Liver (tissue), 9 donors: ENCODE results near the gene MARVELD1. TPM values are rescaled to one million over a fixed set of nuclear protein-coding genes. Genes with fewer than 3 reads are reported as not detected.

Experiments
- DNase-seq: peaks from one replicate; pipeline ENCODE4 v3.0.0-alpha.2; 2017; ENCODE audit warnings: low spot score
- H3K27ac ChIP-seq, 2 donors: one replicate each; pipeline ENCODE4 v1.7.0; 2013; ENCODE audit warnings: inconsistent platforms in 2 of 2, low read length in 2 of 2, control low read depth in 1 of 2, low read depth in 1 of 2, mild to moderate bottlenecking in 1 of 2
- H3K27me3 ChIP-seq, 4 donors: one replicate each; pipeline versions ENCODE4 v1.6.1 to v1.7.0; 2013; ENCODE audit warnings: low read length in 3 of 4, inconsistent platforms in 1 of 4, mild to moderate bottlenecking in 1 of 4, moderate library complexity in 1 of 4; ENCODE audit not compliant: control insufficient read depth in 4 of 4, insufficient read depth in 4 of 4
- H3K36me3 ChIP-seq, 4 donors: one replicate each; pipeline versions ENCODE4 v1.6.1 to v1.7.0; 2013; ENCODE audit warnings: low read length in 3 of 4, mild to moderate bottlenecking in 3 of 4, low read depth in 1 of 4, moderate library complexity in 1 of 4; ENCODE audit not compliant: control insufficient read depth in 4 of 4, insufficient read depth in 3 of 4
- H3K4me1 ChIP-seq, 4 donors: one replicate each; pipeline versions ENCODE4 v1.6.1 to v1.7.0; 2013; ENCODE audit warnings: low read length in 3 of 4, mild to moderate bottlenecking in 3 of 4, moderate library complexity in 1 of 4; ENCODE audit not compliant: control insufficient read depth in 4 of 4, insufficient read depth in 4 of 4
- H3K4me3 ChIP-seq, 3 donors: one replicate each; pipeline versions ENCODE4 v1.6.1 to v1.7.0; 2013; ENCODE audit warnings: low read length in 3 of 3, control low read depth in 1 of 3, low read depth in 1 of 3, mild to moderate bottlenecking in 1 of 3
- H3K9ac ChIP-seq, 2 donors: one replicate each; pipeline ENCODE4 v1.7.0; 2013; ENCODE audit warnings: low read length in 2 of 2, mild to moderate bottlenecking in 2 of 2, moderate library complexity in 2 of 2, control low read depth in 1 of 2, low read depth in 1 of 2
- H3K9me3 ChIP-seq, 4 donors: one replicate each; pipeline versions ENCODE4 v1.6.1 to v1.7.0; 2013; ENCODE audit warnings: low read length in 3 of 4; ENCODE audit not compliant: control insufficient read depth in 4 of 4
- ATF3 ChIP-seq: IDR thresholded peaks from 2 replicates; pipeline ENCODE4 v1.6.1; 2016; ENCODE audit warnings: antibody characterized with exemption
- CTCF ChIP-seq: fragments of 150-350 bp; IDR thresholded peaks from 2 replicates; pipeline ENCODE4 v1.5.1; 2017; ENCODE audit warnings: improper control_type of control experiment, low read depth, low read length; ENCODE audit not compliant: missing input control
- FOXA1 ChIP-seq: IDR thresholded peaks from 2 replicates; pipeline ENCODE4 v1.6.1; 2016; ENCODE audit warnings: antibody characterized with exemption
- GABPA ChIP-seq, 2 donors: IDR thresholded peaks in 1 of 2; conservative IDR thresholded peaks in 1 of 2; 2 replicates each; pipeline ENCODE4 v1.6.1; 2016; ENCODE audit warnings: antibody characterized with exemption in 2 of 2, mild to moderate bottlenecking in 1 of 2, moderate library complexity in 1 of 2
- HNF4A ChIP-seq, 2 donors: conservative IDR thresholded peaks; 2 replicates each; pipeline ENCODE4 v1.6.1; 2016; ENCODE audit warnings: antibody characterized with exemption in 2 of 2, mild to moderate bottlenecking in 2 of 2
- JUND ChIP-seq, 2 donors: IDR thresholded peaks; 2 replicates each; pipeline ENCODE4 v1.6.1; 2016; ENCODE audit warnings: antibody characterized with exemption in 2 of 2
- MAX ChIP-seq: IDR thresholded peaks from 2 replicates; pipeline ENCODE4 v1.6.1; 2016; ENCODE audit warnings: antibody characterized with exemption
- NR2F2 ChIP-seq: IDR thresholded peaks from 2 replicates; pipeline ENCODE4 v1.6.1; 2016; ENCODE audit warnings: antibody characterized with exemption
- RAD21 ChIP-seq, 2 donors: IDR thresholded peaks; 2 replicates each; pipeline ENCODE4 v1.6.1; 2016; ENCODE audit warnings: antibody characterized with exemption in 2 of 2, mild to moderate bottlenecking in 2 of 2
- REST ChIP-seq: IDR thresholded peaks from 2 replicates; pipeline ENCODE4 v1.6.1; 2016; ENCODE audit warnings: antibody characterized with exemption, mild to moderate bottlenecking
- RXRA ChIP-seq, 2 donors: IDR thresholded peaks; 2 replicates each; pipeline ENCODE4 v1.6.1; 2017 to 2018; ENCODE audit warnings: antibody characterized with exemption in 2 of 2, mild to moderate bottlenecking in 1 of 2
- SP1 ChIP-seq: IDR thresholded peaks from 2 replicates; pipeline ENCODE4 v1.6.1; 2018; ENCODE audit warnings: antibody characterized with exemption, mild to moderate bottlenecking
- TAF1 ChIP-seq: conservative IDR thresholded peaks from 2 replicates; pipeline ENCODE4 v1.6.1; 2016; ENCODE audit warnings: antibody characterized with exemption, mild to moderate bottlenecking
- WGBS: extraction: QIAGEN DNeasy Blood & Tissue Kit; methylation state at CpG from one replicate; pipeline ENCODE4 v1.1.7; 2013; 5-methylcytosine and 5-hydroxymethylcytosine counted together
- polyA plus RNA-seq, 2 donors: library from polyadenylated mRNA; stranded (reverse) in 1 of 2; unstranded in 1 of 2; fragments of 200-250 nt in 1 of 2; fragments of >200 nt in 1 of 2; fragmentation: Nextera tagmentation in 1 of 2; extraction: Ambion mirVana in 1 of 2; gene quantifications; one replicate each; pipeline versions ENCODE4 v1.2.1 to v1.2.3, GENCODE V29; 2013 to 2015
- total RNA-seq, 2 donors: library from RNA; depleted of rRNA; stranded (reverse); fragments of >200 nt; gene quantifications; one replicate each; pipeline ENCODE4 v1.2.3, GENCODE V29; 2014
- donor health status: healthy.
- donor health status: healthy.
- donor health status: healthy.
- donor health status: healthy.
- donor health status: healthy.

The MARVELD1 gene
- total and polyA plus RNA-seq, 4 donors, result 0.72 to 3.3 (median 2.8) TPM

- peaks cover 31 to 55% (median 35%) of the 10 kb centered on the region in 4 donors for H3K36me3 ChIP-seq
- H3K27ac ChIP-seq, result no peak overlapping the region
- H3K4me3 ChIP-seq, result no peak overlapping the region
- WGBS, result 54% methylated on average over 5 of the region's 5 CpGs
- peak; percentile 85 for DNase-seq
- H3K27me3 ChIP-seq, result no peaks in the 10 kb centered on the region
- H3K9me3 ChIP-seq, result no peaks in the 10 kb centered on the region
- H3K9ac ChIP-seq, result no peak overlapping the region
- no peaks in the 10 kb centered on the region for H3K4me1 ChIP-seq
- peak; percentile 79 for TF ChIP-seq CTCF
- TF ChIP-seq RAD21 (IDR thresholded peaks at IDR 0.05), result peak; percentile 75 to 86
- TF ChIP-seq HNF4A (conservative IDR thresholded peaks at IDR 0.05), result peak in 1 of 2 donors; percentile 29
- TF ChIP-seq SP1, result no peak
- TF ChIP-seq JUND (IDR thresholded peaks at IDR 0.05), result no peak
Measured at GRCh38 chr10:97759158-97759887, 45.8 kb downstream of the MARVELD1 start.

GRCh38 chr10:97759946-97760345 lies 46.4 kb downstream of the MARVELD1 start:
- no peak for DNase-seq
- no peak overlapping the region for H3K4me3 ChIP-seq
- WGBS, result 87% methylated on average over 5 of the region's 5 CpGs
- peaks cover 28 to 49% (median 31%) of the 10 kb centered on the region in 4 donors for H3K36me3 ChIP-seq
- no peak overlapping the region for H3K9ac ChIP-seq
- H3K27me3 ChIP-seq, result no peaks in the 10 kb centered on the region
- H3K9me3 ChIP-seq, result no peaks in the 10 kb centered on the region
- TF ChIP-seq TAF1 (no peak), RAD21 (IDR thresholded peaks at IDR 0.05) (no peak), SP1 (no peak), JUND (IDR thresholded peaks at IDR 0.05) (no peak), ATF3 (no peak), GABPA (IDR thresholded peaks at IDR 0.05 in 1 of 2, conservative IDR thresholded peaks at IDR 0.05 in 1 of 2) (no peak), REST (no peak), FOXA1 (no peak), NR2F2 (no peak), CTCF (no peak), RXRA (IDR thresholded peaks at IDR 0.05) (no peak), MAX (no peak)
- no peak overlapping the region for H3K27ac ChIP-seq
- no peaks in the 10 kb centered on the region for H3K4me1 ChIP-seq
